ENCODE measurements around the gene PDIA6.

DNA sequence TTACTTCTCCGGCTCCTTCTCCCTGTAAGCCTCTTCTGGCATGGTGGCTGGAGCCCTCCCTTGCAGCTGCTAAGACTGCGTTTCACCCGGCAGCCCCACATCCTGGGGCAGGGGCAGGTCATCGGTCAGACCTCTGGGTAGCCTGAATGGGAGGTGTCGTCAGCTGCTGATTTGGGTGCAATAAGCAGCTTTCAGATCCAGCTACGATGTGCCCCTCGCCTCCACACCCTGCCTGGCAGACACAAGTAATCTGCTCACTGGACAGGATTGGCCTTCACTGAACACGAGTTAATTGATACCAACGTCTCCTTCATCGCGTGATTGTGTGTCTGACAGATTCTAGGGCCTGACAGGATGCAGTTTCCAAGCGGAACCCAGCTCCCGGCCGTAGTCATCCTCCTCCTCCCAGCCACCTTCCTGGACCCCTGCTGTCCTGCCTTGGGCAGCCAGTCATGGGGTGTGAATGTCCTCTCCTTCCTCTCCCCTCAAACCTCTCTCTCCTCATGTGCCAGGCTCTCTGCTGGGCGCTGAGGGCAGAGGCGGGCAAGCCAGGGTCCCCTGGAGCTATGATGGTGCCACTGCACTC lies 18.9 kb upstream of the PDIA6 start:
- no peak for TF ChIP-seq CTCF (conservative IDR thresholded peaks at IDR 0.05)
- TF ChIP-seq ZFX (IDR thresholded peaks at IDR 0.05): no peak
